Osteocyte (in vitro differentiated cells): Measurements from ENCODE around the gene FAM89A. TPM values are rescaled to one million over a fixed set of nuclear protein-coding genes. Genes with fewer than 3 reads are reported as not detected.

Source experiments
- DNase-seq: peaks from one replicate; pipeline ENCODE4 v3.0.0; 2021; ENCODE audit warnings: mixed read lengths; ENCODE audit not compliant: unreplicated experiment; ENCODE audit errors: extremely low spot score
- H3K27ac Mint-ChIP-seq: one replicate; pipeline ENCODE4 v1.8.0; 2021; ENCODE audit warnings: mild to moderate bottlenecking, mixed read lengths; ENCODE audit not compliant: unreplicated experiment
- H3K27me3 Mint-ChIP-seq: one replicate; pipeline ENCODE4 v1.8.0; 2021; ENCODE audit warnings: mixed read lengths; ENCODE audit not compliant: unreplicated experiment
- H3K36me3 Mint-ChIP-seq: one replicate; pipeline ENCODE4 v1.8.0; 2021; ENCODE audit warnings: mixed read lengths; ENCODE audit not compliant: unreplicated experiment
- H3K4me1 Mint-ChIP-seq: one replicate; pipeline ENCODE4 v1.8.0; 2021; ENCODE audit warnings: mixed read lengths; ENCODE audit not compliant: unreplicated experiment
- H3K4me3 Mint-ChIP-seq: one replicate; pipeline ENCODE4 v1.8.0; 2021; ENCODE audit warnings: mild to moderate bottlenecking, moderate library complexity, mixed read lengths; ENCODE audit not compliant: unreplicated experiment
- H3K9me3 Mint-ChIP-seq: one replicate; pipeline ENCODE4 v1.8.0; 2021; ENCODE audit warnings: mixed read lengths; ENCODE audit not compliant: unreplicated experiment
- total RNA-seq: library from RNA; stranded (reverse); gene quantifications from 2 replicates; pipeline ENCODE4 v1.2.1, GENCODE V29; 2021
- TF ChIP-seq, protein P1 (sequence below): fragments of 200-600 bp; sonication (generic); IDR thresholded peaks from 2 replicates; pipeline ENCODE4 v1.5.0; 2021; ENCODE audit warnings: antibody characterized with exemption, mild to moderate bottlenecking, moderate library complexity

Gene FAM89A
- total RNA-seq, 1 donor from 2014 or later, result 14.8 TPM

DNA sequence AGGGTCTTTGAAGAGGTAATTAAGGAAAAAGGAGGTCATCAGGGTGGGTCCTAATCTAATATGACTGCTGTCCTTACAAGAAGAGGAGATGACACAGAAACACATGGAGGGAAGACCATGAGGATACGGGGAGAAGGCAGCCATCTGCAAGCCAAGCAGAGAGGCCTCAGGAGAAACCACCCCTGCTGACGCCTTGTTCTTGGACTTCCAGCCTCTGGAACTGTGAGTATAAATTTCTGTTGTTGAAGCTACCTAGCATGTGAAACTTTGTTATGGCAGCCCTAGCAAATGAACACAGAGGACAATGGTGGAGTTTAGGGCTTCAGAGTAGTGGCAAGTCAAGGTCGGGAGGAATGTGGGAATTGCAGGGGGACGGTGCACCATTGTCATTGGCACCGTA is 36.7 kb upstream of the FAM89A start:
- H3K4me3 Mint-ChIP-seq, result no peak overlapping the region
- H3K27ac Mint-ChIP-seq, result no peak overlapping the region
- H3K36me3 Mint-ChIP-seq, result no peaks in the 10 kb centered on the region
- H3K27me3 Mint-ChIP-seq, result peaks cover 33% of the 10 kb centered on the region
- H3K4me1 Mint-ChIP-seq, result no peaks in the 10 kb centered on the region
- DNase-seq, result no peak
- peaks cover 14% of the 10 kb centered on the region for H3K9me3 Mint-ChIP-seq
- TF ChIP-seq, protein P1, sequence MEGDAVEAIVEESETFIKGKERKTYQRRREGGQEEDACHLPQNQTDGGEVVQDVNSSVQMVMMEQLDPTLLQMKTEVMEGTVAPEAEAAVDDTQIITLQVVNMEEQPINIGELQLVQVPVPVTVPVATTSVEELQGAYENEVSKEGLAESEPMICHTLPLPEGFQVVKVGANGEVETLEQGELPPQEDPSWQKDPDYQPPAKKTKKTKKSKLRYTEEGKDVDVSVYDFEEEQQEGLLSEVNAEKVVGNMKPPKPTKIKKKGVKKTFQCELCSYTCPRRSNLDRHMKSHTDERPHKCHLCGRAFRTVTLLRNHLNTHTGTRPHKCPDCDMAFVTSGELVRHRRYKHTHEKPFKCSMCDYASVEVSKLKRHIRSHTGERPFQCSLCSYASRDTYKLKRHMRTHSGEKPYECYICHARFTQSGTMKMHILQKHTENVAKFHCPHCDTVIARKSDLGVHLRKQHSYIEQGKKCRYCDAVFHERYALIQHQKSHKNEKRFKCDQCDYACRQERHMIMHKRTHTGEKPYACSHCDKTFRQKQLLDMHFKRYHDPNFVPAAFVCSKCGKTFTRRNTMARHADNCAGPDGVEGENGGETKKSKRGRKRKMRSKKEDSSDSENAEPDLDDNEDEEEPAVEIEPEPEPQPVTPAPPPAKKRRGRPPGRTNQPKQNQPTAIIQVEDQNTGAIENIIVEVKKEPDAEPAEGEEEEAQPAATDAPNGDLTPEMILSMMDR, result no peak

DNA sequence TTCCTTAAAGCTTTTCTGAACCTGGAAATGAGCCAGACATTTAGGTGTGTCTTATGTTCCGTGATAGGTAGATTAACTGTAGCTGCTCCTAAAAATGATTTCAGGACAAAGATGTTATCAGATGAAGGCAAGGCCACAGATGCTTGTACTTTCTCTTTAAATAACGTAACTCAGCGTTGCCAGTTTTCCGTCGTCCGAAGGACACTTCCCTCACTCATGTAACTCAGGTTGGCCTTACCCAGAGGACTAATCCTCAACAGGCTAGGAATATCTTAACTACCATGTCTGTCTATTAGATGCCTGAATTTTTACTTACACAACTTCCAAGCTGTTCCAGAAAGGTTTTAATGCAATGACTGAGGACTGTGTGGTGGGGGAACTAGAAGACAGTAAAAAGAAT is 35.4 kb upstream of the FAM89A start:
- peaks cover 8% of the 10 kb centered on the region for H3K9me3 Mint-ChIP-seq
- DNase-seq, result no peak
- TF ChIP-seq, protein P1, result no peak
- H3K27me3 Mint-ChIP-seq, result peaks cover 25% of the 10 kb centered on the region
- H3K4me1 Mint-ChIP-seq, result no peaks in the 10 kb centered on the region
- no peaks in the 10 kb centered on the region for H3K36me3 Mint-ChIP-seq
- no peak overlapping the region for H3K27ac Mint-ChIP-seq
- H3K4me3 Mint-ChIP-seq, result no peak overlapping the region

DNA sequence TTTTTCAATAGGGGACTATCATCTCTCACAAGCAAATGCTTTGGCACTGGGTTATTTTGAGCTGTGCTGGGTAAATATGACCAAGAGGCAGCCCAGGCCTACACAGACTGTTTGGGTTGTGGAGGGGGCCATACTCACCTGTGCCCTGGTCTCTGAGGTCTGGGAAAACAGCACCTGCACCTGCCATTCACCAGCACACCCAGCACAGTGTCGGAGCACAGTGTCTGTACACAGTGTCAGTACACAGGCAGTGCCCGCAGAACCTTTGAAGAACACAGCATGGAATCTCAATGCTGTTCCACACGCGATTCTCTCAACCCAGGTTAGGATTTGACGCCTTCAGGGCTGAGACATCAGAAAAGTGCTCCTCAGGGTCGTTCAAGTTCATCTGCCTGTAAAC is 35.0 kb upstream of the FAM89A start:
- TF ChIP-seq, protein P1, result no peak
- H3K9me3 Mint-ChIP-seq, result peaks cover 8% of the 10 kb centered on the region
- no peak for DNase-seq

DNA sequence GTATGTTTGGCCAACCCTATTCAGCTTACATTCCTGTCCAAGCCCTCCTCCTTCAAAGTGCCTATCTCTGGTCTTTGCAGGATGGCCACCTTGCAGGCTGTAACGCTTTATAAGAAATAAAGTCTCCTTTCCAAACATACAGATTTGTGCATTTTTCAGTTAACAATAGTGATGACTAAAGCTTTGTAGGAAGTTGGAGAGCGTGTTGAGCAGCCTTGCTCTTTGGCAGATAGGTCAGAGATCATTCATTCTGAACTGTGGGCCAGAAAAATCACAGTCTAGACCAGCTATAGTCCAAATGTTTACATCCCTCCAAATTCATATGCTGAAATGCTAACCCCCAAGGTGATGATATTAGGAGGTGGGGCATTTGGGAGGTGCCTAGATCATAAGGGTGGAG is 34.0 kb upstream of the FAM89A start:
- H3K27ac Mint-ChIP-seq, result no peak overlapping the region
- H3K9me3 Mint-ChIP-seq, result peaks cover 8% of the 10 kb centered on the region
- H3K4me1 Mint-ChIP-seq, result no peaks in the 10 kb centered on the region
- TF ChIP-seq, protein P1, result no peak
- no peak for DNase-seq
- H3K27me3 Mint-ChIP-seq, result peaks cover 14% of the 10 kb centered on the region
- H3K4me3 Mint-ChIP-seq, result no peak overlapping the region
- H3K36me3 Mint-ChIP-seq, result no peaks in the 10 kb centered on the region

More for the DNA sequence above, 35.0 kb upstream of the FAM89A start:
- H3K36me3 Mint-ChIP-seq, result no peaks in the 10 kb centered on the region
- H3K4me3 Mint-ChIP-seq, result no peak overlapping the region
- no peak overlapping the region for H3K27ac Mint-ChIP-seq
- H3K27me3 Mint-ChIP-seq, result peaks cover 21% of the 10 kb centered on the region
- H3K4me1 Mint-ChIP-seq, result no peaks in the 10 kb centered on the region

DNA sequence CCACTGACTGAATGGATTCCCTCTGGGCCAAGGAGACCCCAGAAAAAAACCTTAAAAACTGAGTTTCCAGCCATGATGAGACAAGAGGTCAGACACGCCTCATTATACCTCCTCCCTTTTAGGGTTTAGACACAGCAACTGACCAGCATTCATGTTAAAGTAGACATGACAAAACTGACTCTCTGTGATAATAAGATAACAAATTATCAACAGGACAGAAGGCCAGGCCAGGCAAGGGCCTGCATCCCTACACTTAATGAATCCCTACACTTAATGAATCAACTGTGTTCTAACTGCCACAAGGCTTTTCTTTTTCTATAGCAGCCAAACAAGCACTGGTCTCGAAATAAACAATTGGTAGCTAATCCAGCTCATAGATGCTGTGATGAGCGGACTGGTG is 33.3 kb upstream of the FAM89A start:
- no peaks in the 10 kb centered on the region for H3K4me1 Mint-ChIP-seq

More for the DNA sequence above, 33.3 kb upstream of the FAM89A start:
- Mint-ChIP-seq H3K9me3 (peaks cover 8% of the 10 kb centered on the region), H3K27me3 (peaks cover 10% of the 10 kb centered on the region), H3K36me3 (no peaks in the 10 kb centered on the region), H3K4me3 (no peak overlapping the region), H3K27ac (no peak overlapping the region)
- no peak for DNase-seq
- TF ChIP-seq, protein P1, result no peak
